ENCODE data around the gene PTBP3.
"Not testable (repeated sequence)": the region's sequence is repeated elsewhere in the genome, so short reads cannot be mapped to it uniquely, and the experiment has no call there.

- TF ChIP-seq CTCF, POLR2A, EP300 (IDR thresholded peaks at IDR 0.05): not testable (repeated sequence)
These were observed 40.2 kb upstream of the PTBP3 start for GRCh38 chr9:112373666-112374065.

All from ovary (tissue), 3 donors.